HG02678 (cell line): ENCODE measurements around the gene PTPRS.

Experiments
- ATAC-seq: cut with Tn5 transposase; IDR thresholded peaks from one replicate; pipeline ENCODE4 v1.9.1; 2021; ENCODE audit warnings: mild to moderate bottlenecking, moderate library complexity; ENCODE audit not compliant: unreplicated experiment

Gene PTPRS

GRCh38 chr19:5355693-5356092, 15.1 kb upstream of the PTPRS start:
- ATAC-seq, result no peak

- ATAC-seq, result no peak
These were observed 14.5 kb upstream of the PTPRS start for GRCh38 chr19:5355076-5355475.

- no peak for ATAC-seq
These were observed 13.8 kb upstream of the PTPRS start for GRCh38 chr19:5354403-5354802.

- ATAC-seq, result no peak
These were observed 11.7 kb upstream of the PTPRS start for GRCh38 chr19:5352229-5352763.

- no peak for ATAC-seq
These were observed 11.2 kb upstream of the PTPRS start for GRCh38 chr19:5351731-5352228.

GRCh38 chr19:5349041-5349440, 8.4 kb upstream of the PTPRS start:
- no peak for ATAC-seq

GRCh38 chr19:5345895-5346386, 5.3 kb upstream of the PTPRS start:
- ATAC-seq, result no peak

- ATAC-seq, result no peak
These were observed 3.2 kb upstream of the PTPRS start for GRCh38 chr19:5343848-5344247.

- no peak for ATAC-seq
These were observed 2.1 kb upstream of the PTPRS start for GRCh38 chr19:5342573-5343201.

GRCh38 chr19:5341981-5342380, 1.4 kb upstream of the PTPRS start:
- ATAC-seq, result no peak

- ATAC-seq, result no peak
These were observed 822 bp upstream of the PTPRS start for GRCh38 chr19:5341448-5341820.

- ATAC-seq, result no peak
These were observed 519 bp downstream of the PTPRS start for GRCh38 chr19:5339950-5340636.

- ATAC-seq, result no peak
These were observed 1.2 kb downstream of the PTPRS start for GRCh38 chr19:5339198-5339949.

GRCh38 chr19:5338656-5339197, 1.9 kb downstream of the PTPRS start:
- ATAC-seq, result no peak

- no peak for ATAC-seq
These were observed 2.6 kb downstream of the PTPRS start for GRCh38 chr19:5337708-5338655.

GRCh38 chr19:5337126-5337525, 3.5 kb downstream of the PTPRS start:
- ATAC-seq, result no peak

GRCh38 chr19:5336195-5336965, 4.2 kb downstream of the PTPRS start:
- no peak for ATAC-seq

GRCh38 chr19:5335593-5335992, 5.0 kb downstream of the PTPRS start:
- ATAC-seq, result no peak

GRCh38 chr19:5334824-5335500, 5.7 kb downstream of the PTPRS start:
- ATAC-seq, result no peak
